RKO (cell line): ENCODE results near the gene STAT1.
"Not testable (repeated sequence)": the region's sequence is repeated elsewhere in the genome, so short reads cannot be mapped to it uniquely, and the experiment has no call there.

ENCODE experiments used
- DNase-seq: peaks from one replicate; pipeline ENCODE4 v3.0.0-alpha.2; 2016; ENCODE audit warnings: low spot score

The STAT1 gene

DNA sequence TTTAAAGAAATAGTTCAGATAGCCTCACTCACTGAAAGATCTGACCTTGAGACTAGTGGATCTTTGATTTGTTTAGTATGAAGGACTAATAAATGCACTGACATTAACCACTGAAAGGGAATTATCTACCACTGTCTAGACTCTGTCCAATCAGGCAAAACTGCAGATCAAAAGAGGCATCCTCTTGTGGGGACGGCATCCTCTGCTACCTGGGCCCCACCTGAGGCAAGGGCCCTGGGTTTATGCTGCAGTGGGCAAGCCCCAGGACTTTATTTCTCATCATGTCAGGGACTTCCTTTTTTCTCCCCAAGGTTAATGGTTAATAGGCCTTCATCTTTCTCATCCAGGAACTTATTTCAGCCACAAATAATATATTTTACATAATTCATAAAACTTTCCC is 32.2 kb downstream of the STAT1 start:
- DNase-seq: no peak

DNA sequence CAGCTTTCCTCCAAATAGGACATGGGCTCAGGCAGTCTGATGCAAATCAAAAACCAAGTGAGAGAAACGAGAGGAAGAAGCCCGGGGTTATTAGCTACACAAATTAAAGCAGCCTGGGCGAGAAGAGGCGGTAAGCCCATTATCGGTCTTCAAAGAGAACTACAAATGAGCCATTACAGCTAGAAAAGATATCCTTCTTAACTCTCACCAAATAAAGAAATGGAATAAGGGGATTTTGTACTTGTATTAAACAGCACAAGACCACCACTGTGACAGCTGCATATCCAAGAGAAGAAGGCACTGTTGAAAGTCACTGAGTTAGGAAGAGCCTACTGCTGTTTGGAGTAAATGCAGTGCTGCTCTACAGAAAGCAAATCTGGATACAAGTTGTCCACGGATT is 32.6 kb downstream of the STAT1 start:
- DNase-seq: no peak

DNA sequence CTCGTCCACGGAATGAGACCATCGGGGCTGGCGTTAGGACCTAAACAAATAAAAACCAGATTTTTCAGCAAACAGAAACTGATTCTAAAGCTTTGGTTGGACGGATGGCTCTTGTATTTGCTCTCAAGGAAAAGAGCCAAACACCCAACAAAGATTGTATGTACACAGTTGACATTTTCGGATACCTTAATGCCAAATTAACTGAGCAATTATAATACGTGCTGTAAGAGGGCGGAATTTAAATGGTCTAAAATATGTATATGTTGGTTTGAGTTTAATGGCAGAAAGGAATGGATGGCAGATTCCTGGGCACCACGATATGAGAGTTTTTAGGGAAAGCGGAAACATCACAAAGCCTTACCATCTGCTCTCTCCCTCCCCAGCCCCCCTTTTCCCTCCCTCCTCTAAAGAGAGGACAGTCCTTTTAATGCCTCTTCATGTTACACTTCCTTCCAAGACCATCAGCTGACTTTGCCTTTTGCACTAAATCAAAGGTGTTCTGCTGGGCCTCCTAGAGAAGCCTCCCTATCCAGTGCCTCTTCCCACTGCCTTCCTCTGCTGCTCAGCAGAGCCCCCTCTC is 33.3 kb downstream of the STAT1 start:
- DNase-seq: no peak

DNA sequence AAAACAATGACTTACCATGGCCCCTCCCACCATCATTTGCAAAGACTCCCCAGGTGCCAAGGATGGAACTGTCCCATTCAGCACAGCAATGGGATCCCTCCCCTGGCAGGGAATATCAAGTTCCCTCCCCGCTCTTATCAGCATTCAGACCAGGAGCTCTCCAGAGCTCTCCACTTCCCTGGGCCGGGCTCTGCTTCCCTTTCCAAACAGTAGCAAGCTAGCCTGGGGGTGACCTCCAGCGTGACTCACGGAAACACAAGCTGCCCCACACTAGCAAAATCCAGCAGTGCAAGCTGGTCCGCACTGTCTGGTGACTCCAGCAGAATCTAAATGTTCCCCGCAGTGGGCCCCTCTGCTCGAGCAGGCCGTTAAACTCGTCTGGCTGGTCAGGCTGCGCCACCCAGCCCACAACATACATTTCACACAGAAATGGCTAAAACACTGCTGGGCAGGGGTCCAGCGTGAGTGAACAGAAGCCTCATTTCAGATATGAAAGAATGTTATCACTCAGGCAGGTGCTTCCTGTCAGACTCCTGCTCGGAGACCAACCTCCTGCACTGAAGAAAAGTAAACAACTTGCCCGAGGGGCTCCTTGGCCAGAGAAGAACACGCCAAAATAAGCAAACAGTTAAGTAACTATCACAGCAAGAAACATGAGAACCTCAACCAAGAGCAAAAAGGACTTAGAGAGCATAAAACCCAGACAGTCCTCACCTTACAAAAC is 33.9 kb downstream of the STAT1 start:
- no peak for DNase-seq

DNA sequence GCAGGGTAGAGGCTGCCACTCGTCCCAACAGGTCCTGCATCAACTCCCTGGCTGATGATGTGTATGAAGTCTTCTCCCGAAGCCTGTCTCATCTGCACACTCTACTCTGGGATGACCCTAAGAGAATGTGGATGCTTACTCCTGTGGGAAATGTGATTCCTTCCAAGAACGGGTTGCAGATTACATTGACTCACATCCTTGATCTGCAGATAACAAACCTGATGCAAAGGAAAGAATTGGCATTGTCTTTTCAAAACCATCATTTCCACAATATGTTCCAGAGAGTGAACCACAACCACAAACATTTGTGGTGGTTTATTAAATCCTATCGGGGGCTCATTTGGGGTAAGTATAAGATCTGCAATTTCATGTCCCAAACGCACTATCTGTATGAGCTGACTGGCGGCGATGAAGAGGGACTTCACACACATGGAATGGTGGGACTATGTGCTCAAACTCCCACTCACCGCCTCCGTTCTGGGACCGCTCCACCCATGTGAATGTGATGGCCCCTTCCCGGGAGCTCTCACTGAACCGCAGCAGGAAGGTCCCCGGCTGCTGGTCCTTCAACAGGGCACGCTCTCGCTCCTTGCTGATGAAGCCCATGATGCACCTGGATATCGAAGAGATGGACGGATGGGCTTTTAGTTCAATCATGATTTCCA is 35.5 kb downstream of the STAT1 start:
- DNase-seq: no peak

DNA sequence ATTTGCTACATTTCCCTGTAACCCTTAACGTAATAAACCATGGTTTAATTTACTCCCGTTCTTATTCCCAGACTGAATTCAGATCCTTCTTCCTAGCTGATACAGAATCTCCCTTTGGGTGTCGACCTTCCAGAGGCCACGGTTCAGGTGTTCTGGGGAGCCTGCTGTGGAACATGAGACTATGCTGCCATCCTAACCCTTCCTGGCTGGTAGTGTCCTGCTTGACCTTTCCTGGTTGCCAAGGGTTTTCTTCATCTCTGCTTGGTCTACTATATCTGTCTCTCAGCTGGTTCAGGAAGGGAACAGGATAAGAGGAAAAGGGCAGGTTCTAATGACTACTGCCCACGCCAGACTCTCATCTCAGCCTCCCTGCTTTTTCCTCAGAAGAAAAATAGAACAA is 36.5 kb downstream of the STAT1 start:
- no peak for DNase-seq

DNA sequence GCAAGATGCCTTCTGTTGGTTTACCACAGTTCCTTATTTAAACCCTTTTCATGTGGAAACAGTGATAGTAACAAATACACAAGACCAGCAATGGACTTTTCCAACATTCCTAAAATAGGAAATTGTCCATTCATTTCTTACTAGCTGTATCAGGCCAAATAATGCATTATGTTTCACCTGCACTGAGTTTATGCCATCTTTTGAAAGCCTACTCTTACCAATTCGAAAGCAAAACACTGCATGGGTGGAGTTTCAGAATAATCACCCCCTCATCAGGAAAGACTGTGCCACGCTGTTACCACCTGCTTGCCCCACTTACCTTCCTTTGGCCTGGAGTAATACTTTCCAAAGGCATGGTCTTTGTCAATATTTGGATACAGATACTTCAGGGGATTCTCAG is 37.5 kb downstream of the STAT1 start:
- no peak for DNase-seq

DNA sequence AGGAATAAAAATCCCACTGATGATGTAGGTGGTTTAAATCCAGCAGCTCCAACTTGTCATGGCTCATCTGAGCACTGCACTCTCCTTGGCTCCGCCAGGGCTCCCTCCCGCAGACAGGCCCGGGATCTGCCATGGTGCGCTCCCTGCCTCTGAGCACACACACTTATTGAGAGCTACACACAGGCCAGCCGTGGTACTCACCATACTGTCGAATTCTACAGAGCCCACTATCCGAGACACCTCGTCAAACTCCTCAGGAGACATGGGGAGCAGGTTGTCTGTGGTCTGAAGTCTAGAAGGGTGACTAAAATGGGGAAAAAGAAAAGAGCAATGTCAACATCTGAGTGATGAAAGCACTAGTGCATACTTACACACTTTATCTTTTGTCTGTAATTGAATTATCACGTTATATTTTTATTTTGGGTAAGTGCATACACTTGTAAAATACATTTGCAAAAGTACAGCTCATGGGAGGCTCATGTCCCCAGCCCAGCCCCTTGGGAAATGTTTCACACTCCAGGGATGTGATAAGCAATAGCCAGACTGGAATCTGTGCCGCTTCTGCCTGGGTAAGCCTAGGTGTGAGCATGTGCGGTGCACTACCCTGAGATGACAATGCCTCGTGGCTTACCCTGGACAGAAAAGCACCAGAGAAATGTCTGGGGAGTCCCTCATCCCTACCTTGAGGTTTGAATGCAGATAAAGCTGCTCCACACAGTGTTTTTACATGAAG is 39.2 kb downstream of the STAT1 start:
- no peak for DNase-seq

DNA sequence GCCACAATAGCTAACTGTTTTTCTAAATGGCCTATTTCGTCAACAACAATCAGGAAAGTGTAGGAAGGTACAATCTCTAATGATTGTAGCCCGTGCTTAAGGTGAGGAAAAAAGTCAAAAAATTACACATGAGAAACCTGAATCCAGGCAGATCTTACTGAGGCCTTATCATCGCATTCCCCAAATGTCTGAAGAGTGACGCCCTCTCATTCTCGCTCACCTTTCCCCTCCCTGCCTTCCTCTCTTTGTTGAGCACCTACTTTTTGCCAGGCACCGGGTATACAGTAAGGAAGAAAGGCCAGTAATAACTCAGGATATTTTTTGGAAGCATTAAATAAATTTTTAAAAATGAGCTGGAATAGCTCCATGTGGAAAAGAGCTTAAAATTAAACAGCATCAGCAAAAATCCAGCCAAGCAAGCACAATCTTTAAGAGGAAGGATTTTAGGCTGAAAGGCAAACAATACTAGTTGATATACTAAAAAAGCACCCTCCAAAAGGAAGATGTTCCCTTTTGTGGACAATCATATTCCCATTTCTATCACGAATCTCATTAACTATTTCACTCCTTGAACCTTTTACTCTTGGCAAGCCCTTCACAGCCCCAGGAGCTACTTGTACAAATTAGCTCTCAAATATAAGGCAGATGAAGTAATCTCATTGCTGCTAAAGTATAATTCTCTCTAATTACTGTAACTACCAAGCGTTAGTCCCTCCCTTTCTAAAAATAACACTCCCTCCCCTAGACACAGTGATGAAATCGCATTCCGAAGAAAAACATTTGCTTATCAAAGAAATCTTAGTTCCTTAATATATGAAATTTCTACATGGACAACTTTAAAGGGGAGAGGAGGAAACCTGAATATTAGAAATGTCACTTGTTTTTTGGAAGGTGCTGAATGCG is 40.0 kb downstream of the STAT1 start:
- no peak for DNase-seq

DNA sequence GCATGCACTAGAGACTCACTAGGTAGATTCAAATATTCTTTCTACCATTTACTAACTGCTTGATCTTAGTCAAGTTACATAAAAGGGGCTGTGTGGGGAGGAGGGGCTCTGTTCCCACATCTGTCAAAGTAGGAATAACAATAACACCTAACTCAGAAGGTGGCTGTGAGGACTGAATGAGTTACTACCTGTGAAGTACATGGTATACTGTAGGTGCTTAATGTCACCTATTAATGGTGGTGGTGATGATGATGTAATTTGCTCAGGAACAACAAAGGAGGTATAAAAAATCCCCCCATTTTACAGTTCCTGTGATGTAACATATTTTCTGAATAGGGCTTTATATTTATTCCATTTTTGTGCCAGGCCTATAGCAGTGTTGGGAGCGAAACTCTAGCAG is 40.7 kb downstream of the STAT1 start:
- DNase-seq: no peak

DNA sequence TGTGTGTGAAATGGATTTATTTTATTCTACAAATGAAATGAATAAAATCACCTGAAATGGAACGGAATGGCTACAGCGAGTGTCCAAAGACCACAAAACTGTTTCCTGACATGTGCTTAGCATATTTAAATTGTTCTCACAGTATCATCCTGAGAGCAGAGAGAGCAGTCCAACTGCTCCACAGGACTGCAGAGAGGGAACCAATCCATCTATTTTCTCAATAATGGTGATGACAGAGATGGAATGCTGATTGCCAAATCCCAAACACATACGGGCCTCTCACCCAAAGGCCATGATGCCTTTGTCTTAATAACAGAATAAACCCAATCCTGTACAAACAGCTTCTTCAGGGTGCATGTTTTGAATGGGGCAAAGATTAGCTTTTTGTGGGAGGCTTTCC is 41.1 kb downstream of the STAT1 start:
- DNase-seq: no peak

DNA sequence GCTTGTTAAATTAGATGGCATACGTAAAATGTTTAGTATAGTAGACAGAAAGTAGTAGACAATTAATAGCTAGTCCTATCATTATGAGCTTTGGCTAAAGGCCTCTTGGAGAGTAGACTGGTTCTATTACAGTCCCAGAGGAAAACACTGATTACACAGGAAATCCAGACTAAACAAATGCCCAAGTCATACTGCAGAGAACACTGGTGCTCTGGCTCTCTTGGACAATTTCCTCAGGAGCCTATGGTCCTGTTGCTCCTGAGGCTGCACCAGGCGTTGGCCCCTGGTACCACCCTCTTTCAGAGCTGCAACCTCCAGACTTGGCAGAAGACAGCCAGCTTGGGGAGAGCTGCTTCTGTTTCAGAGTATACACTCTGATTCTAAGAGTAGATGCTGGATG is 41.8 kb downstream of the STAT1 start:
- no peak for DNase-seq

DNA sequence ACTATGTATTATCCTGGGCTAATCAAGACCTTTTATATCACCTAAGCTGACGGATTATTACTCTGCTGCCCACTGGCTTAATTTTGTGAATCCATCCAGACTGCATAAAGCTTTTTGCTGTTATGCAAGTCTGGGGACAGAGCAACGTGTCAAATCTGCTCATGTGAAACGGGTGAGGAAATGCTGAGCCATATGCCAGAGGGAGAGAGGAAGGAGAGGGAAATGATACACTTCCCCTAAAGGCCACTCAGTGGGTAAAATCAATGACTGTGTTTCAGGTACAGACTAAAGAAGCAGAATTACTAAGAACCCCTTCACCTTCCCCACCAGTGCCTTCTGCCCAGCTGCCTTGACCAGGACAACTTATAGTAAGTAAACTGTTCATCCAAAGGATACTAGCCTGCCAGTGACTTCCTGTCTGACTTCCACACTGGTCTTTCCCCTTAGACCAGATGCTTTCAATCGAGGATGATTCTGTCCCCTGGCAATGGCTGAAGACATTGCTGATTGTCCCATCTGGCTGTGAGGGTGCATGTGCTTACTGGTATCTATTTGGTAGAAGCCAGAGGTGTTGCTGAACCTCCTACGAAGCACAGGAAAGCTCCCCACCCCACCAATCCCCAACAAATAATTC is 43.0 kb downstream of the STAT1 start:
- DNase-seq: no peak

DNA sequence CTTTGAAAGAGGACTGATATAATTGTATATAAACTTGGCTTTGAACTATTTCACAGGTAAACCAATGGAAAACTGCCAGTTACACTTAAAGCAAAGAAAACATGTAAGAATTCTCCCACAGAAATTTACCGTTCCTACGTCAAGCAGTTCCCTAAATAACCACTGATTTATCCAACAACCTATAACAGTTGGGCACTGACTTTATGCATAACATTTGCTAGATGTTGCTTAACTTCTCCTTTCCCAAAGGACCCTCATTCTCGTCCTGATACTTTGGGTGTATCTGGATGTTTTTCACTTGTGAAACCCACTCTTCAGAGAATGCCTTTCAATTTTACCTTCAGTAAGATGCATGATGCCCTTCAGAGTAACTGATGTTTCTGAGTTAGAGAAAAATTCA is 43.8 kb downstream of the STAT1 start:
- no peak for DNase-seq

DNA sequence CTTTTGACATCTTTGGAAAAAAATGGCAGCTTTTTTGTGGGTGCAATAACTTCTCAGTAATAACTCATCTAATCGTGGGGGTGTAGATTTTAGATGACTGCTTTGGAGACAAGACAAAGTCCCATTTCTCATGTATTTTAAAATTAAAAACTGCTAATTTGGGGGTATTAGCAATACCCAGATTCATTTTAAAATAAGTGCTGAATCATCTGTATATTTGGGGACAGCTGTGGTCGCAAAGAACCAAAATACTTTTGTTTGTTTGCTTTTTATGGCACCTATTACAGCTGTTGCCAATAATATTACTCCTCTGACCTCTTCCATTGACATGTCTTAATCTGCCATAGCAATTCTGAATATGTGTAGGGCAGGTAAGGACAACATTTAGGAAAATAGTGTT is 45.4 kb downstream of the STAT1 start:
- DNase-seq: no peak

DNA sequence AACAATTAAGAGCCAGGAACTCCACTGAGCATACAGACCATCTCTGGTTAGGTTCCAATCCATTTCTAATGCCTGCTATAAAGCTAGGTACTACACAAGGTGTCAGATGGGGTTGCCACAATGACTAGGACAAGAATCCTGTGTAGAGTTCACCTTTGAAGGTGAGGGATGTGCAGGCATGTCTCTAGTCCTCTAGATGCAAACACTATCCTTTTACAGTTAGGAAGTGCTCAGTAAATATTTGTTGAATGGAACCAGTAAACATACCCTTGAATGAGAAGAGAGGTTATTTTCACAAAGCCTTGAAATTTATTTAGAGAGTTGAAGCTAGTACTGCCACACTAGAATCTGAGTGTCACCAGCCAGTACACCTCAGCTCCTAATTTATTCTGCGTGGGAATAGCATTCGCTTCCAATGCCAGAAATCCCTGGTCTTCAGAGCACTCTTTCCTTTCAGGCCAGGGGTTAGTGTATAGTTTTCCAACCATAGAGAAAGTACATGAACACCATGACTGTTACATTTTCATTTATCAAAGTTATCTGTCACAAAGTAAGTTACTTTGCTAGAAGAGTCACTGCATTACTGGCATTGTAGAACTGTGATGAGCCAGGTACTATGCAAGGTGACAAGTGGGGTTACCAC is 48.3 kb downstream of the STAT1 start:
- no peak for DNase-seq

DNA sequence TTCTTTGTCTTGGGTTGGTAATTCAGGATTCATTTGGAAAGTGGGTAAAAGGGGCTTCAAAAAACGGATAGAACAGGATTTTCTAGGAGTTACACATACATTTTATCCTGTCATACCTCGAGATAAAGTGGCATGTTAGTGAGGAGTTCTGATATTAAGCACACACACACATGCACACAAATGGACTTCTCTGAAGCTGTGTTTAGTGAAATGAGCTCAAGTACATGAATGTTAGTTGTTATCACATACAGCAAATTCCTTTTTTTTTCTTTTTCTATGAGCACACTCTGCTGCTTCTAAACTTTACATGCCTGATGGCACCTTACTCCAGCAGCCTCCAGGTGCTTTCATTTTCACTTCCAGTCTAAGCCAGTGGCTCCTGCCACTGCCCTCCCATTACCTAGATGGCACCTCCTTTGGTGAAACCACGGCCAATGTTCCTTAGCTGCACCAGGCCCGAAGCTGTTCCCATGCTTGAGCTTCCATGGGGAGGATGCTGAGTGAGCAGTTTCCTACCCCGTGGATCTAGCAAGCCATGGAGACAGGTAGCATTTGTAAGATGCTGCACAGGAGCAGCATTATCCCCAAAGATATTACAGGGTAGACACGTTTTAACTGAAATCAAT is 49.7 kb downstream of the STAT1 start:
- no peak for DNase-seq

DNA sequence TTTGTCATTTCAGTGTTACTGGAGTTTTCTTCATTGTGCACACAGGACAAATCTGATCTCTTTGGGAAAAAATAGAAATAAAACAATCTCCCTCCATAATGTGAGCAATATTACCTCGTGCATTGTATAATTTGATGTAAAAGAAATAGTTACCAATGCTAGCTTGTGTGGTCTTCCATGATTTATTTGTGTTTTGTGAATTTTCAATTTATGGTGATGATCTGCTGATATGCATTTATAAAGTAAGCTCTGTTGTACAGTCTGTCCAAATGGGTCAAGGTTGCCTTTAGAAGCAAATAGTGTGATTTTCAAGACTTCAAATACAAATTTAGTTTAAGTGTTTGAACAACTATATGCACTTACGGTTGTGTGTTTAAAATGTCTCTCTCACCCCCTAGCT is 50.9 kb downstream of the STAT1 start:
- DNase-seq: no peak

DNA sequence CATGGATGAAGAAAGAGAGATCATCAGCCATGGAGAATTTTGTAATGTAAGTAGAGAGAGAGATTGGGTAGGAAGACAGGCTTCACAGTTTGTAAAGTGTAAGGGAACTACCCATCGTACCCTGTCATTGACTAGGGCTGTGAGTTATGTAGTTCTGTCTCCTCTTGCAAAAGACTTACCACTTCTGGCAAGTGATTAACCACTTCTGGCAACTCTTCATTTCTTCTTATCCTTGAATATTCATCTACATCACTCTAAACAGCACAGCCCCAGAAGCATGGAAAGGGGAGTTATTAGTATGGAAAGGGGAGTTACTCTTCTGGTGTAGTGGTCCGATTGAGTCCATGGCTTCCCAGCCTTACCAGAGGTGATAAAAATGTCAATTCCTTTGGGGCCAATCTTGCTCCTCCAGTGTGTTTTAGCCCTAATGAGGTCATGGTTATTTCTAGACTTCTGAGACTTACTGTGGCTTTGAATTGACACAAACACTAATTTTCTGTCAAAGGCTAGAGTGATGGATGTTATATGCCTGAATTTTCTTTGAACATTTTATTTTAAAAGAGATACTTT is 52.0 kb downstream of the STAT1 start:
- no peak for DNase-seq

DNA sequence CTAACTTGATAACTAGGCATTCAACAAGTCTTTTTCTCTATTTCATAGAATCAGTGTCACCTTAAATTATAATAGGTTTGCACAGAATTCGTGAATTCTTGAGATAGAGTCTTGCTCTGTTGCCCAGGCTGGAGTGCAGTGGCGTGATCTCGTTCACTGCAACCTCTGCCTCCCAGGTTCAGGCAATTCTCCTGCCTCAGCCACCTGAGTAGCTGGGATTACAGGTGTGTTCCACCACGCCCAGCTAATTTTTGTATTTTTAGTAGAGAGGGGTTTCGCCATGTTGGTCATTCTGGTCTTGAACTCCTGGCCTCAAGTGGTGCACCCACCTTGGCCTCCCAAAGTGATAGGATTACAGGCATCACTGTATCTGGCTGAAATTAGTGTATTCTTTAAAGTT is 52.9 kb downstream of the STAT1 start:
- not testable (repeated sequence) for DNase-seq
